Calu3 (cell line): ENCODE data around the gene OR4X2. TPM values are rescaled to one million over a fixed set of nuclear protein-coding genes. Genes with fewer than 3 reads are reported as not detected.
A peak's percentile ranks its signal among the peaks of the same experiment; 100 is the strongest.

ENCODE experiments used
- Bru-seq: library from RNA; stranded (reverse); fragments of 400-500 nt; gene quantifications from one replicate; lab custom pipeline; 2021; lab: Mats Ljungman, UMichigan
- BruChase-seq, 2 experiments: library from RNA; stranded (reverse); fragments of 400-500 nt; gene quantifications; one replicate each; lab custom pipeline; 2021; lab: Mats Ljungman, UMichigan
- BruUV-seq: library from RNA; stranded (reverse); fragments of 400-500 nt; replicated peaks from 2 replicates; lab custom pipeline; 2021; lab: Mats Ljungman, UMichigan
- CTCF ChIA-PET: fragments of 300-600 bp; sonication (Branson Sonifier 250); formaldehyde crosslinking; loops from one replicate; lab custom pipeline; 2022; ENCODE audit warnings: antibody characterized with exemption; lab: Charles Lee
- DNase-seq: peaks from one replicate; pipeline ENCODE4 v3.0.0; 2022
- H3K27ac Mint-ChIP-seq: one replicate; pipeline ENCODE4 v1.8.0; 2022; ENCODE audit warnings: mixed read lengths; ENCODE audit not compliant: unreplicated experiment
- H3K27me3 Mint-ChIP-seq: one replicate; pipeline ENCODE4 v1.8.0; 2022; ENCODE audit warnings: mixed read lengths; ENCODE audit not compliant: unreplicated experiment
- H3K36me3 Mint-ChIP-seq: one replicate; pipeline ENCODE4 v1.8.0; 2022; ENCODE audit warnings: mild to moderate bottlenecking, moderate library complexity, mixed read lengths; ENCODE audit not compliant: insufficient read depth, unreplicated experiment
- H3K4me1 Mint-ChIP-seq: one replicate; pipeline ENCODE4 v1.8.0; 2022; ENCODE audit warnings: mild to moderate bottlenecking, low read depth, mixed read lengths; ENCODE audit not compliant: unreplicated experiment
- H3K4me3 Mint-ChIP-seq: one replicate; pipeline ENCODE4 v1.8.0; 2022; ENCODE audit warnings: mild to moderate bottlenecking, low read depth, moderate library complexity, mixed read lengths; ENCODE audit not compliant: unreplicated experiment
- H3K9me3 Mint-ChIP-seq: one replicate; pipeline ENCODE4 v1.8.0; 2022; ENCODE audit warnings: low read depth, mixed read lengths; ENCODE audit not compliant: unreplicated experiment
- CTCF ChIP-seq: fragments of 200-600 bp; IDR thresholded peaks from one replicate; pipeline ENCODE4 v1.8.0; 2022; ENCODE audit warnings: antibody characterized with exemption; ENCODE audit not compliant: unreplicated experiment
- intact Hi-C: fragments of 100-400 bp; cut with micrococcal nuclease; formaldehyde crosslinking; loops from one replicate; pipeline ENCODE4 v1.10.0; 2022; ENCODE audit not compliant: unreplicated experiment
- long read RNA-seq: library from polyadenylated mRNA; stranded (forward); transcript quantifications from one replicate; pipeline ENCODE4 v2.0.0, GENCODE V29; 2022
- total RNA-seq: library from RNA; stranded (reverse); gene quantifications from 2 replicates; pipeline ENCODE4 v1.2.3, GENCODE V29; 2022

The OR4X2 gene
- total RNA-seq (not detected in 2 replicates), Bru-seq, nascent RNA (not detected), BruChase-seq, experiment 1, labeled RNA remaining after a 6-hour chase (not detected), BruChase-seq, experiment 2, labeled RNA remaining after a 2-hour chase (not detected)
- long read RNA-seq: 0 reads

GRCh38 chr11:48244804-48245203, at the start of gene OR4X2:
OR4X2 (plus strand) TSS chr11:48245104; CDS start chr11:48245104, 0 bp downstream.
- CTCF ChIA-PET: interaction anchor here (0.9 kb wide), 1 partner anchor 17 kb away, joined by 3 read pairs; no protein-coding TSS in a partner anchor
- no peak for TF ChIP-seq CTCF
- no peak within 1 kb of the TSS for H3K27ac Mint-ChIP-seq
- BruUV-seq: no TSS peak
- no peak for DNase-seq
- no peaks in the 10 kb centered on the region for H3K4me1 Mint-ChIP-seq
- H3K4me3 Mint-ChIP-seq: no peak within 1 kb of the TSS
- H3K27me3 Mint-ChIP-seq: peaks cover 20% of the 10 kb centered on the region
- intact Hi-C loops: no loop called here
- H3K36me3 Mint-ChIP-seq: no peaks in the 10 kb centered on the region
- H3K9me3 Mint-ChIP-seq: no peaks in the 10 kb centered on the region

GRCh38 chr11:48207881-48208280, 37.0 kb upstream of the OR4X2 start:
- H3K27me3 Mint-ChIP-seq: peaks cover 17% of the 10 kb centered on the region
- no peak for TF ChIP-seq CTCF
- BruUV-seq: no TSS peak
- no peak overlapping the region for H3K4me3 Mint-ChIP-seq
- no peaks in the 10 kb centered on the region for H3K9me3 Mint-ChIP-seq
- CTCF ChIA-PET: no interaction called here
- no peaks in the 10 kb centered on the region for H3K4me1 Mint-ChIP-seq
- no peaks in the 10 kb centered on the region for H3K36me3 Mint-ChIP-seq
- intact Hi-C loops: no loop called here
- no peak for DNase-seq
- H3K27ac Mint-ChIP-seq: no peak overlapping the region

GRCh38 chr11:48210052-48210451, 34.9 kb upstream of the OR4X2 start:
- CTCF ChIA-PET: interaction anchor here (0.8 kb wide), 1 partner anchor 40 kb away, joined by 3 read pairs; no protein-coding TSS in a partner anchor
- Mint-ChIP-seq H3K27me3 (peaks cover 29% of the 10 kb centered on the region), H3K4me1 (no peaks in the 10 kb centered on the region), H3K9me3 (no peaks in the 10 kb centered on the region), H3K4me3 (no peak overlapping the region), H3K36me3 (no peaks in the 10 kb centered on the region), H3K27ac (no peak overlapping the region)
- no TSS peak for BruUV-seq
- intact Hi-C loops: no loop called here
- DNase-seq: peak; percentile 29
- no peak for TF ChIP-seq CTCF

GRCh38 chr11:48216510-48216909, 28.4 kb upstream of the OR4X2 start, which contains the start of gene OR4B1:
OR4B1 (plus strand) TSS chr11:48216810; CDS start chr11:48216810, 0 bp downstream.
- no peak for DNase-seq
- Mint-ChIP-seq H3K27me3 (peaks cover 72% of the 10 kb centered on the region), H3K9me3 (no peaks in the 10 kb centered on the region)

More at GRCh38 chr11:48216510-48216909, 28.4 kb upstream of the OR4X2 start, which contains the start of gene OR4B1:
- intact Hi-C loops: no loop called here
- Mint-ChIP-seq H3K4me3 (no peak within 1 kb of the TSS), H3K4me1 (no peaks in the 10 kb centered on the region), H3K27ac (no peak within 1 kb of the TSS), H3K36me3 (no peaks in the 10 kb centered on the region)
- no peak for TF ChIP-seq CTCF
- CTCF ChIA-PET: no interaction called here
- BruUV-seq: no TSS peak
